Activated gamma-delta T cell (primary cell): ENCODE data around the gene USP34.
"Not testable (repeated sequence)": the region's sequence is repeated elsewhere in the genome, so short reads cannot be mapped to it uniquely, and the experiment has no call there.

Source experiments
- DNase-seq: peaks from one replicate; lab custom pipeline; 2025; lab: John Stamatoyannopoulos, UW

USP34 gene

GRCh38 chr2:61423714-61424113 lies 47.2 kb downstream of the USP34 start:
- no peak for DNase-seq

GRCh38 chr2:61421611-61422010 lies 49.3 kb downstream of the USP34 start:
- DNase-seq: peak; percentile 18

GRCh38 chr2:61420991-61421544 lies 49.8 kb downstream of the USP34 start:
- DNase-seq: no peak

- DNase-seq: no peak
Observed at GRCh38 chr2:61419570-61419969, 51.3 kb downstream of the USP34 start.

GRCh38 chr2:61419129-61419528 lies 51.8 kb downstream of the USP34 start:
- DNase-seq: no peak

GRCh38 chr2:61416871-61417645 lies 53.8 kb downstream of the USP34 start:
- DNase-seq: no peak

- no peak for DNase-seq
Observed at GRCh38 chr2:61415265-61415664, 55.6 kb downstream of the USP34 start.

- DNase-seq: no peak
Observed at GRCh38 chr2:61414674-61415073, 56.2 kb downstream of the USP34 start.

- DNase-seq: no peak
Observed at GRCh38 chr2:61411109-61411508, 59.8 kb downstream of the USP34 start.

GRCh38 chr2:61410185-61410584 lies 60.7 kb downstream of the USP34 start:
- no peak for DNase-seq

- no peak for DNase-seq
Observed at GRCh38 chr2:61405813-61406212, 65.1 kb downstream of the USP34 start.

- DNase-seq: no peak
Observed at GRCh38 chr2:61404438-61404837, 66.4 kb downstream of the USP34 start.

- DNase-seq: no peak
Observed at GRCh38 chr2:61398413-61398812, 72.5 kb downstream of the USP34 start.

- no peak for DNase-seq
Observed at GRCh38 chr2:61396005-61396404, 74.9 kb downstream of the USP34 start.

GRCh38 chr2:61387588-61387987 lies 83.3 kb downstream of the USP34 start:
- DNase-seq: not testable (repeated sequence)

- DNase-seq: not testable (repeated sequence)
Observed at GRCh38 chr2:61380882-61381197, 90.0 kb downstream of the USP34 start.

GRCh38 chr2:61380056-61380881 lies 90.6 kb downstream of the USP34 start:
- no peak for DNase-seq

- DNase-seq: no peak
Observed at GRCh38 chr2:61379521-61379920, 91.4 kb downstream of the USP34 start.

GRCh38 chr2:61378281-61378680 lies 92.6 kb downstream of the USP34 start:
- no peak for DNase-seq

- no peak for DNase-seq
Observed at GRCh38 chr2:61377046-61377445, 93.8 kb downstream of the USP34 start.

GRCh38 chr2:61376211-61376610 lies 94.7 kb downstream of the USP34 start:
- DNase-seq: no peak

- DNase-seq: no peak
Observed at GRCh38 chr2:61371027-61371426, 99.9 kb downstream of the USP34 start.
